ENCODE results near the gene MSI2.

Gene MSI2

DNA sequence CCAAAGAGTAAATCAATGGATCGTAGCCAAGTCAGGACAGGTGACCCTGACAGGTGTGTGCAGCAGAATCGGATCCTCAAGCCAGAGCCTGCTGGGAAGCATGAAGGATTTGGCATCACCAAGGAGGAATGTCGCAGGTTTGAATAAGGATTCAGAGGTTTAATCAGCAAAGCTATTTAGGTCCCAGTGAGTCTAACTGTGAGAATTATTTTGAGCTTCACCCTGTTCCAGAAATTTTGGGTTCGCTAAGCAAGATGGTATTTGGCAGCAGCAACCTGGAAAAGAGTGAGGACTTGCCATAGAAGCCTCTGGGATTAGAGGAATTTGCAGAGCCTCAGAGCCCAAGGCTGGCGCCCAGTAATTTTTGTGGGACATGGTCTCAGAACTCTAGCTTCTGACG lies 315.7 kb downstream of the MSI2 start:
- peaks cover 61% of the 10 kb centered on the region for H3K4me1 ChIP-seq
- DNase-seq, result no peak
- no peaks in the 10 kb centered on the region for H3K36me3 ChIP-seq
- TF ChIP-seq, protein P1, sequence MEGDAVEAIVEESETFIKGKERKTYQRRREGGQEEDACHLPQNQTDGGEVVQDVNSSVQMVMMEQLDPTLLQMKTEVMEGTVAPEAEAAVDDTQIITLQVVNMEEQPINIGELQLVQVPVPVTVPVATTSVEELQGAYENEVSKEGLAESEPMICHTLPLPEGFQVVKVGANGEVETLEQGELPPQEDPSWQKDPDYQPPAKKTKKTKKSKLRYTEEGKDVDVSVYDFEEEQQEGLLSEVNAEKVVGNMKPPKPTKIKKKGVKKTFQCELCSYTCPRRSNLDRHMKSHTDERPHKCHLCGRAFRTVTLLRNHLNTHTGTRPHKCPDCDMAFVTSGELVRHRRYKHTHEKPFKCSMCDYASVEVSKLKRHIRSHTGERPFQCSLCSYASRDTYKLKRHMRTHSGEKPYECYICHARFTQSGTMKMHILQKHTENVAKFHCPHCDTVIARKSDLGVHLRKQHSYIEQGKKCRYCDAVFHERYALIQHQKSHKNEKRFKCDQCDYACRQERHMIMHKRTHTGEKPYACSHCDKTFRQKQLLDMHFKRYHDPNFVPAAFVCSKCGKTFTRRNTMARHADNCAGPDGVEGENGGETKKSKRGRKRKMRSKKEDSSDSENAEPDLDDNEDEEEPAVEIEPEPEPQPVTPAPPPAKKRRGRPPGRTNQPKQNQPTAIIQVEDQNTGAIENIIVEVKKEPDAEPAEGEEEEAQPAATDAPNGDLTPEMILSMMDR (IDR thresholded peaks at IDR 0.05; ENCODE audit: low read depth, low read length), result no peak
- no peaks in the 10 kb centered on the region for H3K9me3 ChIP-seq
- H3K27me3 ChIP-seq, result no peaks in the 10 kb centered on the region
- no peak overlapping the region for H3K4me3 ChIP-seq (ENCODE audit: low read depth, low read length)

DNA sequence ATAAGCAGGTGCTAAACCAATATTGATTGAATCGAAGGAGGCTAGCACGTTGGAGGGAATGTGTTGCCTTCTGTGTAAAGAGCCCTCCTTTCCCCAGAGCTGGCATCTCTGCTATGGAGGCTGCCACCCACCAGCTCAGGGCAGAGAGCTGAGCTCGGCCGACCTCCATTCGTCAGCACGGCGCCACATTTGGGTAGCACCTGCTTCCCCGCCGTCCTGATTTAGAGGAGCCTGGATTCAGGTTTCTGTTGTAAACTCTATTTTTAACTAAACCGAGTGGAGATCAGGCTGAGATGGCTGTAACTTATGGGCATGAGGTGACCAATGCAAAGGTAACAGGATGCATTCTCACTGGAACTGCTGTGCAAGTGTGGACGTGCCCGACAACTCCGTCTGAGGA lies 316.3 kb downstream of the MSI2 start:
- H3K4me3 ChIP-seq (ENCODE audit: low read depth, low read length), result no peak overlapping the region
- TF ChIP-seq, protein P1 (IDR thresholded peaks at IDR 0.05; ENCODE audit: low read depth, low read length), result no peak
- H3K9me3 ChIP-seq, result no peaks in the 10 kb centered on the region
- no peaks in the 10 kb centered on the region for H3K27me3 ChIP-seq
- peaks cover 65% of the 10 kb centered on the region for H3K4me1 ChIP-seq
- no peaks in the 10 kb centered on the region for H3K36me3 ChIP-seq
- DNase-seq, result no peak

DNA sequence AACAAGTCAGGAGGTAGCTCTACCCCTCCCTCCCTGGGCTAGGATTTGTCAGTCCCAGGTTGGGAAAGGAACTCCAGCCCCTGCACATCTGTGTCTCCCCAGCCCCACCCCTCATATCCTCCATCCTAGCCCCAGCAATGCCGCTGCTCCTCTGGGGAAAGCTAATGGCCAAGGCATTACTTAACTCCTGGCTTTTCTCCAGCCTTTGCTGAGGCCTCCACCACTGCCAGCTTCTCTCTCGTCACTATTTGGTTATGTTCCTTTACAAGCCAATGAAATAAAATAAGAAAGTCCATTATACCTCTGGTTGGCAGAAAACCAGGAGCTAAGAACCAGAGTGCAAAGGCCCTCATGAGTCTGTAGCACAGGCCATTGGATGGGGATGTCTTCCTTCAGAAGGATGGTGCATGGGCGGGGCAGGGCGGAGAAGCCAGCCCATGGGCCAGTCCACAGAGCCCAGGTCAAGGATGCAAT lies 317.8 kb downstream of the MSI2 start:
- Histone ChIP-seq H3K4me1 (peaks cover 60% of the 10 kb centered on the region), H3K36me3 (no peaks in the 10 kb centered on the region), H3K27me3 (no peaks in the 10 kb centered on the region), H3K9me3 (no peaks in the 10 kb centered on the region), H3K4me3 (ENCODE audit: low read depth, low read length) (no peak overlapping the region)
- TF ChIP-seq, protein P1 (IDR thresholded peaks at IDR 0.05; ENCODE audit: low read depth, low read length), result no peak
- DNase-seq, result peak; percentile 70

DNA sequence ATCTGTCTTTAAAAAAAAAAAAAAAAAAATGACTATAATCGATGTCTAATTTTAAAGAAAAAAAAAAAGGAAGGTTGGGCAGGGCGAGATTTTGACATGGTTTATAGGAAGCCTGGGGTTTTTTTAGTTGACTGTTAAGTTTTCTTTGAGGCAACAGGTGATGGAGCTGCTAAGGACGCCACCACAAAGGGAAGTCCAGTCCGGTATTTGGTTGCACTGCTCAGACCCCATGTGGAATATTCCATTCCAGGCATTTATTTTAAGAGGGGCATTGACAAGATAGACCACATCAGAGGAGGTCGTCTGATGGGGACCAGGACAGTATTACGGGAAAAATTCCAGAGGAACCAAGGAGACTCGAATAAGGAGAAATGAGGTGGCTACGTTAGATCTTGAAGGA lies 320.4 kb downstream of the MSI2 start:
- H3K4me3 ChIP-seq (ENCODE audit: low read depth, low read length), result no peak overlapping the region
- DNase-seq, result no peak
- H3K36me3 ChIP-seq, result no peaks in the 10 kb centered on the region
- TF ChIP-seq, protein P1 (IDR thresholded peaks at IDR 0.05; ENCODE audit: low read depth, low read length), result no peak
- no peaks in the 10 kb centered on the region for H3K27me3 ChIP-seq
- H3K9me3 ChIP-seq, result no peaks in the 10 kb centered on the region
- peaks cover 49% of the 10 kb centered on the region for H3K4me1 ChIP-seq

DNA sequence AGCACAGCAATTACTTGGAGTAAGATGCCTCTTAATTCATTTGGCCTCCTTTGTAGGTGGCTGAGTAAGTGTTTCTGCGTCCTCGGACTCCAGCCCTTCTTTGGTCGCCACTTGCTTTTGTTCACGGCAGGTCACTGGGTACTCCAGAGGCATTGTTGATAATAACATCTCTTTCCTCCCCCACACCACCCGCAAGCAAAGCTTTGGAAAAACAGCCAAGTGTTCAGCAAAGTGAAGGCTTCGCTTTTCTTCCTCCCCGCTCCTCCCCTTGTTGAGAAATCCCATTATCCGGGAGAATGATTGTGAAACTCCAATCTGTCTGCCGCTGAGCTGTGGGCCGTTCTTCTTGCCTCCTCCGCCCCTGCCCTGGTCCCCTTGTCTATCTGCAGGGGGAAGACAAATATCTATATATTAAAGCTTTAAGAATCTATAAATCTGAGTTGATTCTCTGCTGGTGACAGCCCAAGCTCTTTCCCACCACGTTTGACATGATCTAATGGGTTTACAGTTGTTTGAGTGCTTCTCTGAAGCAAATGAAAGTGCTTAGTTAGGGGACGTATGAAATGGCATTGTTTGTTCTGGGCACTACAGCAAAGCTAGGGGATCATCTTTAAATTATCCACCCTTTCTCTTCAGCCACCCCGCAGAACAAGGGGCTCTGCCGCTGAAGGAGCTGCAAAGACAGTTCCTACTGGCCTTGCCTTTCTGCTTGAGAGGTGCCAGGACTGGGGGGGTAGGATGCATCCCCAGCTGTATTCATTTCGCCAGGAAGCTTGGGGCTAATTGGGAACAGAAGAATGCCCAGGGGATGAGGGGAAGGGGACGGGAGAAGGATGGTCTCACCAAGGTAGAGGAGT lies 321.7 kb downstream of the MSI2 start:
- peak; percentile 32 for DNase-seq
- Histone ChIP-seq H3K9me3 (no peaks in the 10 kb centered on the region), H3K27me3 (no peaks in the 10 kb centered on the region), H3K4me3 (ENCODE audit: low read depth, low read length) (peak overlapping the region; percentile 45), H3K36me3 (no peaks in the 10 kb centered on the region), H3K4me1 (peaks cover 55% of the 10 kb centered on the region)
- TF ChIP-seq, protein P1 (IDR thresholded peaks at IDR 0.05; ENCODE audit: low read depth, low read length), result no peak

DNA sequence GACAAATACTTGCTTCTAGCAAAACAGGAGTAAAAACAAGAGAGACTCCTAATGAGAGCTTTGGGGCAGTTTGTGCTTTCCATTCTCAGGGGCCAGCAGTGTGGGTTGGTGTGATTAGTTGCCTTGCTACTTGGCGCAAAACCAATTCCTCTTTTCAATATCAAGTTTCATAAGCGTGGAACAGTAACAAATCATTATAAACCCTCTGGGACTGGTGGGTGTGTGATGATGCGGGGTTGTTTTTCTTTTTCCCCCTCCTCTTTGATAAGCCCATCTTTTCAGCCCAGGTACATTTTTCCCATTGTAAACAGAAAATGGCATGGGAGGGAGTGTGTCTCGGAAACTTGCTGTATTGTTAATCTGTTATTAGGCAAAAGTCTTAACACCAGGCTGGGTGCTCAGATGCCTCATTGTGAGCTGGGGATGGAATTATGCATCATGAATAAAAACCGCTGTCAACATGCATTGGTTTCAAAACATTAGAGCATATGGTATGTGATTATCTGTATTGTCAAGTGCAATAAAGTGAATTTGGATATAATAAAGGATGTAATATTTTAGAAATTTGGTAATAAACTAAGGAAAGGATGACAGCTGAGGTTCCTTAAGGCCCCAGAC lies 322.4 kb downstream of the MSI2 start:
- no peaks in the 10 kb centered on the region for H3K27me3 ChIP-seq
- peak overlapping the region; percentile 45 for H3K4me3 ChIP-seq (ENCODE audit: low read depth, low read length)
- no peak for DNase-seq
- no peaks in the 10 kb centered on the region for H3K9me3 ChIP-seq
- TF ChIP-seq, protein P1 (IDR thresholded peaks at IDR 0.05; ENCODE audit: low read depth, low read length), result no peak
- H3K4me1 ChIP-seq, result peaks cover 52% of the 10 kb centered on the region
- no peaks in the 10 kb centered on the region for H3K36me3 ChIP-seq
